Measurements from ENCODE around the gene IPPK. TPM values are rescaled to one million over a fixed set of nuclear protein-coding genes. Genes with fewer than 3 reads are reported as not detected.

IPPK gene
- total RNA-seq, 4 donors from 2014 or later = 6.3 to 15.7 (median 10.1) TPM

- H3K27ac ChIP-seq = peak overlapping the region in 1 of 4 donors; percentile 68
- no peak overlapping the region for H3K4me3 ChIP-seq
- no peak for TF ChIP-seq CTCF (IDR thresholded peaks at IDR 0.05)
- TF ChIP-seq POLR2A (IDR thresholded peaks at IDR 0.05) = no peak
- H3K4me1 ChIP-seq = peaks cover 0 to 8% (median 0%) of the 10 kb centered on the region in 4 donors
- no peak for DNase-seq
- H3K36me3 ChIP-seq = peaks cover 0 to 15% (median 0%) of the 10 kb centered on the region in 3 donors
- H3K27me3 ChIP-seq = no peaks in the 10 kb centered on the region
- H3K9me3 ChIP-seq = no peaks in the 10 kb centered on the region
Observed at GRCh38 chr9:92608241-92608908, 61.6 kb downstream of the IPPK start.

GRCh38 chr9:92607773-92608172, 62.2 kb downstream of the IPPK start:
- Histone ChIP-seq H3K36me3 (peaks cover 0 to 14% (median 0%) of the 10 kb centered on the region in 3 donors), H3K27ac (peak overlapping the region in 1 of 4 donors; percentile 68), H3K4me1 (peaks cover 0 to 8% (median 0%) of the 10 kb centered on the region in 4 donors), H3K4me3 (no peak overlapping the region), H3K9me3 (no peaks in the 10 kb centered on the region), H3K27me3 (no peaks in the 10 kb centered on the region)
- DNase-seq = no peak
- no peak for TF ChIP-seq POLR2A (IDR thresholded peaks at IDR 0.05)
- no peak for TF ChIP-seq CTCF (IDR thresholded peaks at IDR 0.05)

- Histone ChIP-seq H3K27me3 (no peaks in the 10 kb centered on the region), H3K4me1 (peaks cover 0 to 8% (median 0%) of the 10 kb centered on the region in 4 donors), H3K9me3 (no peaks in the 10 kb centered on the region), H3K4me3 (no peak overlapping the region), H3K36me3 (peaks cover 0 to 10% (median 0%) of the 10 kb centered on the region in 3 donors), H3K27ac (no peak overlapping the region)
- TF ChIP-seq CTCF (IDR thresholded peaks at IDR 0.05) (no peak), POLR2A (IDR thresholded peaks at IDR 0.05) (no peak)
- no peak for DNase-seq
Observed at GRCh38 chr9:92607088-92607487, 62.8 kb downstream of the IPPK start.

- H3K4me3 ChIP-seq = no peak overlapping the region
- no peaks in the 10 kb centered on the region for H3K27me3 ChIP-seq
- no peaks in the 10 kb centered on the region for H3K36me3 ChIP-seq
- H3K27ac ChIP-seq = no peak overlapping the region
- TF ChIP-seq POLR2A (IDR thresholded peaks at IDR 0.05) = no peak
- H3K9me3 ChIP-seq = no peaks in the 10 kb centered on the region
- DNase-seq = no peak
- H3K4me1 ChIP-seq = peaks cover 0 to 15% (median 0%) of the 10 kb centered on the region in 4 donors
Observed at GRCh38 chr9:92605224-92605623, 64.7 kb downstream of the IPPK start.

- H3K27ac ChIP-seq = no peak overlapping the region
- no peak overlapping the region for H3K4me3 ChIP-seq
- no peak for TF ChIP-seq POLR2A (IDR thresholded peaks at IDR 0.05)
- no peak for TF ChIP-seq CTCF (IDR thresholded peaks at IDR 0.05)
- H3K9me3 ChIP-seq = no peaks in the 10 kb centered on the region
- H3K36me3 ChIP-seq = no peaks in the 10 kb centered on the region
- peaks cover 0 to 13% (median 0%) of the 10 kb centered on the region in 4 donors for H3K4me1 ChIP-seq
- H3K27me3 ChIP-seq = no peaks in the 10 kb centered on the region
- no peak for DNase-seq
Observed at GRCh38 chr9:92603990-92604389, 65.9 kb downstream of the IPPK start.

- TF ChIP-seq POLR2A (IDR thresholded peaks at IDR 0.05) (no peak), CTCF (IDR thresholded peaks at IDR 0.05) (no peak)
- Histone ChIP-seq H3K27ac (no peak overlapping the region), H3K36me3 (no peaks in the 10 kb centered on the region), H3K4me3 (no peak overlapping the region), H3K9me3 (no peaks in the 10 kb centered on the region), H3K27me3 (no peaks in the 10 kb centered on the region), H3K4me1 (peaks cover 0 to 12% (median 0%) of the 10 kb centered on the region in 4 donors)
- no peak for DNase-seq
Observed at GRCh38 chr9:92603100-92603499, 66.8 kb downstream of the IPPK start.

Data from Peyer's patch (tissue), 4 donors.